Liver (tissue), 9 donors: ENCODE measurements around the gene ADAMTS4. TPM values are rescaled to one million over a fixed set of nuclear protein-coding genes. Genes with fewer than 3 reads are reported as not detected.

Experiments used
- DNase-seq: peaks from one replicate; pipeline ENCODE4 v3.0.0-alpha.2; 2017; ENCODE audit warnings: low spot score
- H3K27ac ChIP-seq, 2 donors: one replicate each; pipeline ENCODE4 v1.7.0; 2013; ENCODE audit warnings: inconsistent platforms in 2 of 2, low read length in 2 of 2, control low read depth in 1 of 2, low read depth in 1 of 2, mild to moderate bottlenecking in 1 of 2
- H3K27me3 ChIP-seq, 4 donors: one replicate each; pipeline versions ENCODE4 v1.6.1 to v1.7.0; 2013; ENCODE audit warnings: low read length in 3 of 4, inconsistent platforms in 1 of 4, mild to moderate bottlenecking in 1 of 4, moderate library complexity in 1 of 4; ENCODE audit not compliant: control insufficient read depth in 4 of 4, insufficient read depth in 4 of 4
- H3K36me3 ChIP-seq, 4 donors: one replicate each; pipeline versions ENCODE4 v1.6.1 to v1.7.0; 2013; ENCODE audit warnings: low read length in 3 of 4, mild to moderate bottlenecking in 3 of 4, low read depth in 1 of 4, moderate library complexity in 1 of 4; ENCODE audit not compliant: control insufficient read depth in 4 of 4, insufficient read depth in 3 of 4
- H3K4me1 ChIP-seq, 4 donors: one replicate each; pipeline versions ENCODE4 v1.6.1 to v1.7.0; 2013; ENCODE audit warnings: low read length in 3 of 4, mild to moderate bottlenecking in 3 of 4, moderate library complexity in 1 of 4; ENCODE audit not compliant: control insufficient read depth in 4 of 4, insufficient read depth in 4 of 4
- H3K4me3 ChIP-seq, 3 donors: one replicate each; pipeline versions ENCODE4 v1.6.1 to v1.7.0; 2013; ENCODE audit warnings: low read length in 3 of 3, control low read depth in 1 of 3, low read depth in 1 of 3, mild to moderate bottlenecking in 1 of 3
- H3K9ac ChIP-seq, 2 donors: one replicate each; pipeline ENCODE4 v1.7.0; 2013; ENCODE audit warnings: low read length in 2 of 2, mild to moderate bottlenecking in 2 of 2, moderate library complexity in 2 of 2, control low read depth in 1 of 2, low read depth in 1 of 2
- H3K9me3 ChIP-seq, 4 donors: one replicate each; pipeline versions ENCODE4 v1.6.1 to v1.7.0; 2013; ENCODE audit warnings: low read length in 3 of 4; ENCODE audit not compliant: control insufficient read depth in 4 of 4
- ATF3 ChIP-seq: IDR thresholded peaks from 2 replicates; pipeline ENCODE4 v1.6.1; 2016; ENCODE audit warnings: antibody characterized with exemption
- EGR1 ChIP-seq, 2 donors: IDR thresholded peaks; 2 replicates each; pipeline ENCODE4 v1.6.1; 2016 to 2018; ENCODE audit warnings: antibody characterized with exemption in 2 of 2, low read depth in 2 of 2
- FOXA2 ChIP-seq: IDR thresholded peaks from 2 replicates; pipeline ENCODE4 v1.6.1; 2016; ENCODE audit warnings: antibody characterized with exemption
- GABPA ChIP-seq, 2 donors: IDR thresholded peaks in 1 of 2; conservative IDR thresholded peaks in 1 of 2; 2 replicates each; pipeline ENCODE4 v1.6.1; 2016; ENCODE audit warnings: antibody characterized with exemption in 2 of 2, mild to moderate bottlenecking in 1 of 2, moderate library complexity in 1 of 2
- HNF4A ChIP-seq, 2 donors: conservative IDR thresholded peaks; 2 replicates each; pipeline ENCODE4 v1.6.1; 2016; ENCODE audit warnings: antibody characterized with exemption in 2 of 2, mild to moderate bottlenecking in 2 of 2
- HNF4G ChIP-seq: IDR thresholded peaks from 2 replicates; pipeline ENCODE4 v1.6.1; 2016; ENCODE audit warnings: antibody characterized with exemption
- JUND ChIP-seq, 2 donors: IDR thresholded peaks; 2 replicates each; pipeline ENCODE4 v1.6.1; 2016; ENCODE audit warnings: antibody characterized with exemption in 2 of 2
- NR2F2 ChIP-seq: IDR thresholded peaks from 2 replicates; pipeline ENCODE4 v1.6.1; 2016; ENCODE audit warnings: antibody characterized with exemption
- RXRA ChIP-seq, 2 donors: IDR thresholded peaks; 2 replicates each; pipeline ENCODE4 v1.6.1; 2017 to 2018; ENCODE audit warnings: antibody characterized with exemption in 2 of 2, mild to moderate bottlenecking in 1 of 2
- YY1 ChIP-seq: IDR thresholded peaks from 2 replicates; pipeline ENCODE4 v1.6.1; 2016; ENCODE audit warnings: antibody characterized with exemption, mild to moderate bottlenecking
- WGBS: extraction: QIAGEN DNeasy Blood & Tissue Kit; methylation state at CpG from one replicate; pipeline ENCODE4 v1.1.7; 2013; 5-methylcytosine and 5-hydroxymethylcytosine counted together
- polyA plus RNA-seq, 2 donors: library from polyadenylated mRNA; stranded (reverse) in 1 of 2; unstranded in 1 of 2; fragments of 200-250 nt in 1 of 2; fragments of >200 nt in 1 of 2; fragmentation: Nextera tagmentation in 1 of 2; extraction: Ambion mirVana in 1 of 2; gene quantifications; one replicate each; pipeline versions ENCODE4 v1.2.1 to v1.2.3, GENCODE V29; 2013 to 2015
- total RNA-seq, 2 donors: library from RNA; depleted of rRNA; stranded (reverse); fragments of >200 nt; gene quantifications; one replicate each; pipeline ENCODE4 v1.2.3, GENCODE V29; 2014
- TF ChIP-seq, protein P1 (sequence below): IDR thresholded peaks from 2 replicates; pipeline ENCODE4 v1.6.1; 2016; ENCODE audit warnings: antibody characterized with exemption
- TF ChIP-seq, protein P2 (sequence below): fragments of 150-350 bp; IDR thresholded peaks from 2 replicates; pipeline ENCODE4 v1.5.1; 2017; ENCODE audit warnings: improper control_type of control experiment, low read depth, low read length; ENCODE audit not compliant: missing input control
- donor health status: healthy.
- donor health status: healthy.
- donor health status: healthy.
- donor health status: healthy.
- donor health status: healthy.

The ADAMTS4 gene
- total and polyA plus RNA-seq, 4 donors = 0.21 to 2.2 (median 0.38) TPM

DNA sequence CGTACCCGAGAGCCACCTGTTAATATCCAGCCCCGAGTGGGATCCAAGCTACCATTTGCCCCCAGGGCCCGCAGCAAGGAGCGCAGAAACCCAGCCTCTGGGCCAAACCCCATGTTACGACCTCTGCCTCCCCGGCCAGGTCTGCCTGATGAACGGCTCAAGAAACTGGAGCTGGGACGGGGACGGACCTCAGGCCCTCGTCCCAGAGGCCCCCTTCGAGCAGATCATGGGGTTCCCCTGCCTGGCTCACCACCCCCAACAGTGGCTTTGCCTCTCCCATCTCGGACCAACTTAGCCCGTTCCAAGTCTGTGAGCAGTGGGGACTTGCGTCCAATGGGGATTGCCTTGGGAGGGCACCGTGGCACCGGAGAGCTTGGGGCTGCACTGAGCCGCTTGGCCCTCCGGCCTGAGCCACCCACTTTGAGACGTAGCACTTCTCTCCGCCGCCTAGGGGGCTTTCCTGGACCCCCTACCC is 38.1 kb downstream of the ADAMTS4 start:
- H3K4me3 ChIP-seq = no peak overlapping the region
- peaks cover 0 to 25% (median 9%) of the 10 kb centered on the region in 4 donors for H3K36me3 ChIP-seq
- no peak for DNase-seq
- no peak for TF ChIP-seq HNF4G
- no peak overlapping the region for H3K9ac ChIP-seq
- peaks cover 13 to 40% (median 23%) of the 10 kb centered on the region in 4 donors for H3K4me1 ChIP-seq
- WGBS = 96% methylated on average over 22 of the region's 22 CpGs
- H3K9me3 ChIP-seq = no peaks in the 10 kb centered on the region
- no peaks in the 10 kb centered on the region for H3K27me3 ChIP-seq
- no peak overlapping the region for H3K27ac ChIP-seq

DNA sequence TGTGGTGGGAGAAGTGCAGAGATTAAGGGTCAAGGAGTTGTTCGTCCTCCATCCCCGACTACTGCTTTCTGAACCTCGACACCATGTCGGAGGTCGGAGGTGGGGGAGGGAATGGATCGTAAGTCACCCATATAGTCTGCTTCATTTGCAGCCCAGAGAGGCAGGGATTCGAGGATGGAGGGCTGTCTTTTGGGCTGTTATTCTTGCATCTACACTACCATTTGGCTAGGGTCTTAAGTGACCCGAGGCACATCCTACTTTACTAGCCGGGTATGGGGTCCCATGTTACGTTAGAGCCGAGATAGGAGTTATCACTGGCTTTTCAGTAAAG is 39.0 kb downstream of the ADAMTS4 start:
- Histone ChIP-seq H3K4me1 (peaks cover 10 to 32% (median 19%) of the 10 kb centered on the region in 4 donors), H3K27ac (peak overlapping the region; percentile 64 to 79), H3K36me3 (peaks cover 0 to 24% (median 9%) of the 10 kb centered on the region in 4 donors), H3K27me3 (no peaks in the 10 kb centered on the region), H3K9ac (peak overlapping the region; percentile 50 to 82), H3K4me3 (peak overlapping the region; percentile 68 to 94 (median 76)), H3K9me3 (no peaks in the 10 kb centered on the region)
- TF ChIP-seq YY1 (no peak), GABPA (IDR thresholded peaks at IDR 0.05 in 1 of 2, conservative IDR thresholded peaks at IDR 0.05 in 1 of 2) (no peak), RXRA (IDR thresholded peaks at IDR 0.05) (no peak), EGR1 (IDR thresholded peaks at IDR 0.05; ENCODE audit: low read depth in 2 of 2) (no peak), FOXA2 (no peak), ATF3 (no peak), JUND (IDR thresholded peaks at IDR 0.05) (no peak), NR2F2 (no peak), HNF4A (conservative IDR thresholded peaks at IDR 0.05) (no peak)
- TF ChIP-seq, protein P1, sequence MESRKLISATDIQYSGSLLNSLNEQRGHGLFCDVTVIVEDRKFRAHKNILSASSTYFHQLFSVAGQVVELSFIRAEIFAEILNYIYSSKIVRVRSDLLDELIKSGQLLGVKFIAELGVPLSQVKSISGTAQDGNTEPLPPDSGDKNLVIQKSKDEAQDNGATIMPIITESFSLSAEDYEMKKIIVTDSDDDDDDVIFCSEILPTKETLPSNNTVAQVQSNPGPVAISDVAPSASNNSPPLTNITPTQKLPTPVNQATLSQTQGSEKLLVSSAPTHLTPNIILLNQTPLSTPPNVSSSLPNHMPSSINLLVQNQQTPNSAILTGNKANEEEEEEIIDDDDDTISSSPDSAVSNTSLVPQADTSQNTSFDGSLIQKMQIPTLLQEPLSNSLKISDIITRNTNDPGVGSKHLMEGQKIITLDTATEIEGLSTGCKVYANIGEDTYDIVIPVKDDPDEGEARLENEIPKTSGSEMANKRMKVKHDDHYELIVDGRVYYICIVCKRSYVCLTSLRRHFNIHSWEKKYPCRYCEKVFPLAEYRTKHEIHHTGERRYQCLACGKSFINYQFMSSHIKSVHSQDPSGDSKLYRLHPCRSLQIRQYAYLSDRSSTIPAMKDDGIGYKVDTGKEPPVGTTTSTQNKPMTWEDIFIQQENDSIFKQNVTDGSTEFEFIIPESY = no peak
- TF ChIP-seq, protein P2, sequence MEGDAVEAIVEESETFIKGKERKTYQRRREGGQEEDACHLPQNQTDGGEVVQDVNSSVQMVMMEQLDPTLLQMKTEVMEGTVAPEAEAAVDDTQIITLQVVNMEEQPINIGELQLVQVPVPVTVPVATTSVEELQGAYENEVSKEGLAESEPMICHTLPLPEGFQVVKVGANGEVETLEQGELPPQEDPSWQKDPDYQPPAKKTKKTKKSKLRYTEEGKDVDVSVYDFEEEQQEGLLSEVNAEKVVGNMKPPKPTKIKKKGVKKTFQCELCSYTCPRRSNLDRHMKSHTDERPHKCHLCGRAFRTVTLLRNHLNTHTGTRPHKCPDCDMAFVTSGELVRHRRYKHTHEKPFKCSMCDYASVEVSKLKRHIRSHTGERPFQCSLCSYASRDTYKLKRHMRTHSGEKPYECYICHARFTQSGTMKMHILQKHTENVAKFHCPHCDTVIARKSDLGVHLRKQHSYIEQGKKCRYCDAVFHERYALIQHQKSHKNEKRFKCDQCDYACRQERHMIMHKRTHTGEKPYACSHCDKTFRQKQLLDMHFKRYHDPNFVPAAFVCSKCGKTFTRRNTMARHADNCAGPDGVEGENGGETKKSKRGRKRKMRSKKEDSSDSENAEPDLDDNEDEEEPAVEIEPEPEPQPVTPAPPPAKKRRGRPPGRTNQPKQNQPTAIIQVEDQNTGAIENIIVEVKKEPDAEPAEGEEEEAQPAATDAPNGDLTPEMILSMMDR = no peak
- 8% methylated on average over 11 of the region's 11 CpGs for WGBS
- no peak for DNase-seq

DNA sequence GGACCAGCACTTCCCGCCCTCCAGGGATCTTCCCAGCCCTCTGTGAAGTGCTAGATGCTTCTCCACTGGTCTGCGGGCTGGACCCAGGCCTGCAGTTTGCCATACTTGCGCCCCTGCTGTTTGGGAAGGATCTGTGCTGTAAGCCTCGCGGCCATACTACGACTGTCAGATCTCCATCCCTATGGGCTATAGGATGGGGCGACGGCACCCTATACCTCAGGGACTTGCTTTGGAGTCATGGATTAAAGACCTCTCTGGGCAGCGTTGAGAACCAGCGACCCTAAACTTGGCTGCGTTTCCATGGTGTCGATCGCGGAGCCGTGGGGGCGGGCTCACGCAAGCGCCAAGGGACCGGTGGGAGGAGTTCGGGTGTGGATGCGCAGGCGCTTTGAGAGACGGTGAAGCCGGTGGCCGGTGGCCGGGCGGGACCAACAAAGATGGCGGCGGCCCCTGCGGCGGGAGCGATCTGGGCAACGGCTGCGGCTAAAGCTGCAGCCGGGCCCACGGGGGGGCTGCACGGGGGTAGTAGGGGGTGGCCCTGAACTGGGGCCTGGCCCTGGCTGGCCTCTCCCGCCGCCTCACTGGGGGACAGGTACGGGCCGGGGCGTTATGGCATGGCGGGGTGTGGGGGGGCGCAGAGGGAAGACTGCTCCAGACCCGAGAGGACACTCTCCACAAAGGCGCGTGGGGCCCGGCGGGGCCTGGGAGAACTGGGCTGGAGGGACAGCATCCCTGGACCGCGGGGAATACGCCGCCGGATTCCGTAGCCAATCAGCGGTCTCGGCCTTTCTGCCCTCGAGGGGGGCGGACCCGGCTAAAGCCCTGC is 39.6 kb downstream of the ADAMTS4 start, which contains the start of gene USP21:
Gene USP21 (plus strand): TSS at position 414 of the 826 bp plus-strand sequence. CDS start 1,141 bp downstream, outside the sequence.
- TF ChIP-seq YY1 (peak; percentile 99), HNF4G (no peak), NR2F2 (peak; percentile 22)

More for the DNA sequence above, 39.6 kb downstream of the ADAMTS4 start, which contains the start of gene USP21:
- Histone ChIP-seq H3K4me1 (peaks cover 10 to 31% (median 21%) of the 10 kb centered on the region in 4 donors), H3K4me3 (peak within 1 kb of the TSS; percentile 76 to 94 (median 81)), H3K9ac (peak within 1 kb of the TSS; percentile 50 to 82), H3K9me3 (no peaks in the 10 kb centered on the region), H3K27ac (peak within 1 kb of the TSS; percentile 64 to 79), H3K27me3 (no peaks in the 10 kb centered on the region), H3K36me3 (peaks cover 0 to 18% (median 7%) of the 10 kb centered on the region in 4 donors)
- peak; percentile 94 for DNase-seq
- WGBS = 1% methylated on average over 60 of the region's 60 CpGs
